ENCODE measurements around the gene IDS. TPM values are rescaled to one million over a fixed set of nuclear protein-coding genes. Genes with fewer than 3 reads are reported as not detected.
"Not testable (repeated sequence)": the region's sequence is repeated elsewhere in the genome, so short reads cannot be mapped to it uniquely, and the experiment has no call there.

The IDS gene
- total RNA-seq = 100 to 1,000 TPM; 114 to 116 TPM

- Mint-ChIP-seq H3K27ac (peak within 1 kb of the TSS; percentile 99), H3K27me3 (no peaks in the 10 kb centered on the region), H3K4me1 (peaks cover 40% of the 10 kb centered on the region), H3K36me3 (ENCODE audit: low read depth) (peaks cover 27% of the 10 kb centered on the region), H3K4me3 (peak within 1 kb of the TSS; percentile 98), H3K9me3 (no peaks in the 10 kb centered on the region)
- POLR2A ChIA-PET = interaction anchor here (0.5 to 3.4 kb wide), 5 partner anchors 16 to 433 kb away, joined by 3 to 43 read pairs (median 4); partner anchors contain the start of genes EOLA1 and EOLA2
- CTCF ChIA-PET = interaction anchor here (1.4 to 3.3 kb wide), 2 partner anchors 17 to 35 kb away, joined by 6 to 20 read pairs; partner anchors contain the start of gene EOLA1
- DNase-seq = peak; percentile 90
These were observed at the start of gene IDS for GRCh38 chrX:149504915-149505651. Gene IDS, minus strand, starts transcription at chrX:149505306. Its CDS starts 169 bp downstream, at chrX:149505137.

- CTCF ChIA-PET; DNase-seq; H3K4me3 Mint-ChIP-seq; H3K4me1 Mint-ChIP-seq; H3K36me3 Mint-ChIP-seq (ENCODE audit: low read depth); H3K27ac Mint-ChIP-seq; POLR2A ChIA-PET; H3K9me3 Mint-ChIP-seq; H3K27me3 Mint-ChIP-seq: not testable (repeated sequence)
These were observed 46.8 kb upstream of the IDS start for GRCh38 chrX:149551939-149552248.

DNA sequence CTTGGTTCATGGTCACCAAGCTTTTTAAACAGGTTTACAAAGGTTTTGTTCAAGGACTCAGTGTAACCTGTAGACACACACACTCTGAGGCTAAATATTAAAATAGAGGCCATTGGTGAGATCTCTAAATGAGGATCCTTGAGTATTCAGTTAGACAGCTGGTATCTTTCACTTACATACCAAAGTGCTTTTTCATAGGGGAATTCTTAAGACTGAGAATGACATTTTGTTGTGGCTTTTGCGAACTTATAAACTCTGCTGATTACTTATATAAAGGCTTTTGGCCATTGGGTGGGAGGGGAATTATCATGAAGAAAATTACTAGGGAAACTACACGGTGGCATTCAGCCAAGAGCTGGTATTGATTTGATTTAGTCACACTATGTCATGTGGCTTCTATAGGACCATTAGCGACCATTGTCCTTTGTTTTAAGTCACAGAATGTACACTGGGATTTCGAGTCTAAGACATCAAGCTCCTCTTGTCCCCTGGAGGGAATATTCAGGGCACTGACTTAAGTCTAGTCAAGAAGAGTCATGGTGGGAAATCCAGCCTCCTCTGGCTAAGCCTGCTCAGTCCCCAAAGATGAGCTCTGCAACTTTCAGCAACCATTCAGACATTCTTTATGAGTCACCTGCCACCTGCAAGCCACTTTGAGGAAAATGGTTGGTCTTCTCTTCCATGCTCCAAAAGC, 46.3 kb upstream of the IDS start:
- H3K4me1 Mint-ChIP-seq; DNase-seq; H3K27ac Mint-ChIP-seq; POLR2A ChIA-PET; H3K36me3 Mint-ChIP-seq (ENCODE audit: low read depth); H3K27me3 Mint-ChIP-seq; H3K4me3 Mint-ChIP-seq; H3K9me3 Mint-ChIP-seq; CTCF ChIA-PET: not testable (repeated sequence)

- H3K9me3 Mint-ChIP-seq; H3K4me1 Mint-ChIP-seq; H3K27me3 Mint-ChIP-seq; CTCF ChIA-PET; H3K36me3 Mint-ChIP-seq (ENCODE audit: low read depth); H3K4me3 Mint-ChIP-seq; POLR2A ChIA-PET: not testable (repeated sequence)
- H3K27ac Mint-ChIP-seq = peak overlapping the region; percentile 35
- DNase-seq = peak; percentile 55
These were observed 45.3 kb upstream of the IDS start for GRCh38 chrX:149550454-149550853.

DNA sequence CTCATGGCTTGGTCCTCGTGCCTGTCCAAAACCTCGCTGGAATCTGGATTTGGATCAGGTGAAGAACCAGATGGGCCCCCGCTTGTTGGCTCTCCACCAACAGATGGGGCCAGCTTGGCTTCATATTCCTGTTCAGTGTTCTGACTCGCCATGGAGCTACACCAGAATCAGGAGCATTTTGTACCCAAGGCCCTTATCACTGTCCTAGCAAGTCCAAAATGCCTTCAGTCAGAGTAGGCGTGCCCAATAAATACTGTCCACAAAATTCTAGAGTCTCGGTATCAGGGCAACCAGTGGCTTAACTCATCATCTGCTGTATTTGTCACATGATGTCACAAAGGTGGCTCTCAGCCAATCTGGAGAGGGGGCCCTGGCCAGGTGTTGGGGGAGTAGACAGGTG, 44.6 kb upstream of the IDS start, which contains the start of gene HSFX3:
TSS of gene HSFX3 (minus strand) at position 224 of the 400 bp plus-strand sequence. CDS start at position 152, 72 bp downstream.
- H3K27me3 Mint-ChIP-seq; H3K4me1 Mint-ChIP-seq; POLR2A ChIA-PET; CTCF ChIA-PET; DNase-seq; H3K4me3 Mint-ChIP-seq; H3K9me3 Mint-ChIP-seq; H3K36me3 Mint-ChIP-seq (ENCODE audit: low read depth): not testable (repeated sequence)
- H3K27ac Mint-ChIP-seq = peak within 1 kb of the TSS; percentile 35

- H3K9me3 Mint-ChIP-seq; POLR2A ChIA-PET; CTCF ChIA-PET; H3K36me3 Mint-ChIP-seq (ENCODE audit: low read depth); DNase-seq; H3K4me3 Mint-ChIP-seq; H3K27ac Mint-ChIP-seq; H3K4me1 Mint-ChIP-seq; H3K27me3 Mint-ChIP-seq: not testable (repeated sequence)
These were observed 42.7 kb upstream of the IDS start for GRCh38 chrX:149547782-149548181.

DNA sequence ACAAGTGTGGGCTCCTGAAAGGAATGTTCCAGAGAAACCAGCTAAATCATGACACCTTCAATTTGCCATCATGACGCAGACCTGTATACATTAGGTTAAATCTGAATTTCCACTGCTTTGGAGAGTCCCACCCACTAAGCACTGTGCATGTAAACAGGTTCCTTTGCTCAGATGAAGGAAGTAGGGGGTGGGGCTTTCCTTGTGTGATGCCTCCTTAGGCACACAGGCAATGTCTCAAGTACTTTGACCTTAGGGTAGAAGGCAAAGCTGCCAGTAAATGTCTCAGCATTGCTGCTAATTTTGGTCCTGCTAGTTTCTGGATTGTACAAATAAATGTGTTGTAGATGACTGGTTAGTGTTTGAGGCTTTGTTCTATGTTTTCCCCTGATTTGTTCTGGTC, 41.9 kb upstream of the IDS start:
- H3K27ac Mint-ChIP-seq; DNase-seq; H3K27me3 Mint-ChIP-seq; H3K4me3 Mint-ChIP-seq; H3K9me3 Mint-ChIP-seq; H3K36me3 Mint-ChIP-seq (ENCODE audit: low read depth); POLR2A ChIA-PET; CTCF ChIA-PET; H3K4me1 Mint-ChIP-seq: not testable (repeated sequence)

GRCh38 chrX:149545545-149546543, 40.7 kb upstream of the IDS start:
- CTCF ChIA-PET; POLR2A ChIA-PET; DNase-seq; H3K27ac Mint-ChIP-seq; H3K36me3 Mint-ChIP-seq (ENCODE audit: low read depth); H3K9me3 Mint-ChIP-seq; H3K4me1 Mint-ChIP-seq; H3K4me3 Mint-ChIP-seq; H3K27me3 Mint-ChIP-seq: not testable (repeated sequence)

DNA sequence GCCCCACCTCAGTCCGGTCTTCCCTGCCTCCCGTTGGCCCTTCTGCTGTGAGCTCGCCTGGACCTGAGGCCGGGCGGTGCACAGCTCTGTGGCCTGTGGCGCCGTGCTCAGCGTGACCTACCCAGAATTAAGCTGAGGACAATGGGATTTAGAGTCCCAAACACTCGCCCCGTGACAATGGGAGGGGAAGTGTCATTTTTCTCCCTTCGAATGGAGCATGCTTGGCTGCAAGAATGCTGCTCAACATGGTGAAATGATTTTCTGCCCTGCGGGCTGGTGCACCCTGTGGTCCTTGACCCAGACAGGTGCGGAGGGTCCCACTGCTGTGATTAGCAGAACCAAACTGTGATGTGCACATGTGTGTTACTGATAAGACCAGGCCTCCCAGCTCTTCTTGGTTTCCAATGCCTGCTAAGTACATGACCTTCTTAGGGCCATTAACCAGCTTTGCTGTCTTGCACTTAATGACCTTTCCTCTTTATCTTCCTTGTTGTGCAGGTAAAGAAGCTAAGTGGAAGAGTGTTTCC, 36.5 kb upstream of the IDS start:
- ChIA-PET CTCF (interaction anchor here (3.1 to 3.8 kb wide), 2 partner anchors 30 to 38 kb away, joined by 20 to 33 read pairs; partner anchors contain the start of gene IDS), POLR2A (interaction anchor here (1.0 to 3.6 kb wide), 6 partner anchors 12 to 398 kb away, joined by 3 to 43 read pairs (median 15); partner anchors contain the start of gene IDS)
- H3K9me3 Mint-ChIP-seq = no peaks in the 10 kb centered on the region
- peak overlapping the region; percentile 84 for H3K4me3 Mint-ChIP-seq
- peaks cover 3% of the 10 kb centered on the region for H3K36me3 Mint-ChIP-seq (ENCODE audit: low read depth)
- peaks cover 10% of the 10 kb centered on the region for H3K4me1 Mint-ChIP-seq
- H3K27me3 Mint-ChIP-seq = no peaks in the 10 kb centered on the region
- H3K27ac Mint-ChIP-seq = peak overlapping the region; percentile 99
- DNase-seq = no peak

GRCh38 chrX:149540621-149541520, 35.8 kb upstream of the IDS start, which contains the start of gene EOLA1:
Gene EOLA1, plus strand, starts transcription at chrX:149541012. Its CDS starts 4,619 bp downstream, at chrX:149545631.
- Mint-ChIP-seq H3K4me1 (peaks cover 10% of the 10 kb centered on the region), H3K27me3 (no peaks in the 10 kb centered on the region), H3K9me3 (no peaks in the 10 kb centered on the region), H3K4me3 (peak within 1 kb of the TSS; percentile 84), H3K36me3 (ENCODE audit: low read depth) (peaks cover 3% of the 10 kb centered on the region), H3K27ac (peak within 1 kb of the TSS; percentile 99)
- POLR2A ChIA-PET = interaction anchor here (1.0 to 3.6 kb wide), 8 partner anchors 11 to 399 kb away, joined by 3 to 43 read pairs (median 11); partner anchors contain the start of gene IDS
- CTCF ChIA-PET = interaction anchor here (0.6 to 3.8 kb wide), 8 partner anchors 10 to 398 kb away, joined by 3 to 33 read pairs (median 4); partner anchors contain the start of genes EOLA2 and IDS
- DNase-seq = peak; percentile 92

DNA sequence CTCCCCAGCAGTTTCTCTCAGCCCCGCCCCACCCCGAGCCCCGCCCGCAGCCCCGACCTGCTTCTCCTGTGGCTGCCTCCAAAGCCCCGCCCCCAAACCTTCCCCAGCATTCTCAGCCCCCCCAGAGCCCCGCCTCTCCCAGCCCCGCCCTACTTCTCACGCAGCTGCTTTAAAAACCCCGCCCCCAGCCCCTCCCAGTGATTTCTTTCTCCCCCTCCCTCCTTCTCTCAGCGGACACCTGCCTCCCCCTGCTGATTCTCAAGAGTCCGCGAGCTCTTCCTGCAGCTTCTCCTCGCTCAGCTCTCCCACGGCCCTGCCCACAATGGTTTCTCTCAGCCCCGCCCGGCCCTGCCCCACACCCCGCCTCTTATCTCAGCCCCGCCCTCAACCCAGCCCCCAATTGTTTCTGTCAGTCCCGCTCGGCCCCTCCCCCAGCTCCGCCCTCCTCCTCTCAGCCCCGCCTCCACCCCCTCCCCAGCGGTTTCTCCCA, 35.1 kb upstream of the IDS start:
- Mint-ChIP-seq H3K36me3 (ENCODE audit: low read depth) (peaks cover 3% of the 10 kb centered on the region), H3K4me1 (peaks cover 10% of the 10 kb centered on the region), H3K9me3 (no peaks in the 10 kb centered on the region), H3K27ac (peak overlapping the region; percentile 99), H3K27me3 (no peaks in the 10 kb centered on the region), H3K4me3 (peak overlapping the region; percentile 84)
- CTCF ChIA-PET = interaction anchor here (0.6 to 3.8 kb wide), 9 partner anchors 9 to 399 kb away, joined by 3 to 33 read pairs (median 3); partner anchors contain the start of genes EOLA2 and IDS
- DNase-seq = peak; percentile 91
- POLR2A ChIA-PET = interaction anchor here (1.3 to 3.6 kb wide), 7 partner anchors 11 to 399 kb away, joined by 5 to 43 read pairs (median 12); partner anchors contain the start of gene IDS
